HG03045 (cell line): Measurements from ENCODE around the gene KNDC1.
"Not testable (repeated sequence)": the region's sequence is repeated elsewhere in the genome, so short reads cannot be mapped to it uniquely, and the experiment has no call there.

Experiments
- ATAC-seq: cut with Tn5 transposase; IDR thresholded peaks from one replicate; pipeline ENCODE4 v1.9.1; 2021; ENCODE audit warnings: mild to moderate bottlenecking, moderate library complexity; ENCODE audit not compliant: unreplicated experiment

The KNDC1 gene

GRCh38 chr10:133124357-133125211, 35.4 kb upstream of the KNDC1 start:
- no peak for ATAC-seq

GRCh38 chr10:133125901-133126300, 34.1 kb upstream of the KNDC1 start:
- no peak for ATAC-seq

GRCh38 chr10:133126431-133127290, 33.4 kb upstream of the KNDC1 start:
- ATAC-seq = no peak

DNA sequence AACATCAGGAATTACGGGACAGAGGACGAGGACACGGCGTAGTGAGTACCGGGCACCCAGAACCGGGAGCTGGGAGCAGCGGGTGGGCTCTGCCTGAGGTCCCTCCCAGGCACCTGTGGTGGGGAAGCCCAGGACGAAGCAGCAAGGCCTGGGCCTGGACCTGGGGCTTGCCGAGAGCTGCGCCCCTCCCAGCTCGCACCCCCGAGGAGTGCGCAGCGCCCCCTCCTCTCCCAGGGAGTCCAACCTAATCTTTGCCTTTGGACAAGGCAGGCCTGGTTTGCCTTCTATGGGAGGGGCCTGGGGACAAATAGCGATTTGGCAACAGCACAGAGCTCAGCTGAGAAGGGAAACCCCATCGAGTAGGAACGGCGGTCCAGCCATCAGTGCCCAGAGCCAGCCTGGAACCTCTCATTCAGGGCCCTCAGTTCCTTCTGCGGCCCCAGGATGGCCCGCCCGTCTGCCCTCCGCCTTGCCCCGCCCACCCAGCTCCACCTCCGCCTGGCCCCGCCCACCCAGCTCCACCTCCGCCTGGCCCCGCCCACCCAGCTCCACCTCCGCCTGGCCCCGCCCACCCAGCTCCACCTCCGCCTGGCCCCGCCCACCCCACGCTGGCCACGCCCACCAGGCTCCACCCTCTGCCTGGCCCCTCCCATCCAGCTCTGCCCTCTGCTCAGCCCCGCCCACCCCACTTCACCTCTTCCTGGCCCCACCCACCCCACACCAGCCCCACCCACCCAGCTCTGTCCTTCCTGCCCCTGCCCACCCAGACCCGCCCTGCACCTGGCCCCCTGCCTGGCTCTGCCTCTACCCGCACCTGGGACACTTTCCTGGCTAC, 32.5 kb upstream of the KNDC1 start:
- ATAC-seq = no peak

GRCh38 chr10:133128126-133129070, 31.6 kb upstream of the KNDC1 start:
- ATAC-seq = no peak

DNA sequence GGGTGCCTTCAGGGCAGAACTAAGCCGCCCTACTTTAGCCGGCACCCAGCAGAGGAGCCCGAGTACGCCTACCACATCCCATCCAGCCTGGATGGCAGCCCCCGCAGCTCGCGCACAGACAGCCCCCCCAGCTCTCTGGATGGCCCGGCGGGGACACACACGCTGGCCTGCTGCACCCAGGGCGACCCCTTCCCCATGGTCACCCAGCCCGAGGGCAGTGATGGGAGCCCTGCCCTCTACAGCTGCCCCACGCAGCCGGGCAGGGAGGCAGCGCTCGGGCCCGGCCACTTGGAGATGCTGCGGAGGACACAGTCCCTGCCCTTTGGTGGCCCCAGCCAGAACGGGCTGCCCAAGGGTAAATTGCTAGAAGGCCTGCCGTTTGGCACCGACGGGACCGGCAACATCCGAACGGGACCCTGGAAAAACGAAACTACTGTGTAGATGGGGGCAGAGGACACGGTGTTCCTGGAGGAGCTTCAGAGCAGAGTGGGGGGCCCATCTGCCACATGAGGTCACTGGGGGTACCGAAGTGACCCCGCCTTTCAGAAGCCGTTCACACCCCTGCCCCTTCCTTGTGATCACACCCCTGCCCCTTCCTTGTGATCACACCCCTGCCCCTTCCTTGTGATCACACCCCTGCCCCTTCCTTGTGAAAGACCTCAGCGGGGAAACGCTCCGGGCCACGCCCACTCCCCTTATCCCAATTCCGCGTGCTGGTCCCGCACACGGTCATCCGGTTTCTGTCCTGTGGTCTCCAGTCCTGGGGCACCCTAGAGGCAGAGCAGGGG, 30.8 kb upstream of the KNDC1 start:
- ATAC-seq = no peak

DNA sequence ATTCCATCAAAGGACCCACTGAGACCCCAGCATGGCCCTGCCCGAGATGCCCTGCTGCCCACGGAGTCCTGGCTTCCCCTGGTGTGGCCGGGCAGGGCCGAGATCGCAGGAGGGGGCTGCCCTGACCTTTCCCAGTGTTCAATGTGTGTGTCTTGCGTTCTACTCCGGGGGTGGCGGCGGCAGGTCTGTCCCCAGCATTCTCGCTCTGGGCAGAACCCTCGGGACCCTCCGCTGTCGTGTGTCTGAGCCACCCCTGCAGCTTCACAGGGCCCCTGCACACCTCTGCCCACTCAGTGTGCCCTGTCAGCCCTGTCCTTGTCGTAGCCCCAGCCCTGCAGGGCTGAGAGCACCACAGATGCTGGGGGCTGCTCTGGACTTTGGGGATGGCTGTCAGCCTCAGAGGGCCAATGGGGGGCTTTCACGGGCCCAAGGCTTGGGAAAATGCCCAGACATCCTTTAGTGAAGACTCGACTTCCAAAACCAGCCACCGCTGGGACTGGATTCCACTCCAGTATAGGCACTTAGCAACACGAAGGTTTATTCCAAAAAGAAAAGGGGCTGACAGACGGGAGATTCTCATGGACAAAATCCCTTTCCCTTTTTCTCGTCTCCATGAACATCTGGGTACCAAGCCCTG, 30.0 kb upstream of the KNDC1 start:
- no peak for ATAC-seq

DNA sequence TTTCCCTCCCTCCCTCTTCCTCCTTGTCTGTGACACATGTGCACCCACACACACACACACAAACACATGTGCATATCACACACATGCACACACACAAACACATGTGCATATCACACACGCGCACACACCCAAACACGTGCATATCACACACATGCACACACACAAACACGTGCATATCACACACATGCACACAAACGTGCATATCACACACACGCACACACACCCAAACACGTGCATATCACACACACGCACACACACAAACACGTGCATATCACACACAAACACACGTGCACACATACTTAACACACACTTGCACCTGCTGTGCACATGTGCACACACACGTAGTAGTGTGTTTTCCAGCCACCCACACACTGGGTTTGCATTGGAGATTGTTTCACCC, 29.4 kb upstream of the KNDC1 start:
- no peak for ATAC-seq

DNA sequence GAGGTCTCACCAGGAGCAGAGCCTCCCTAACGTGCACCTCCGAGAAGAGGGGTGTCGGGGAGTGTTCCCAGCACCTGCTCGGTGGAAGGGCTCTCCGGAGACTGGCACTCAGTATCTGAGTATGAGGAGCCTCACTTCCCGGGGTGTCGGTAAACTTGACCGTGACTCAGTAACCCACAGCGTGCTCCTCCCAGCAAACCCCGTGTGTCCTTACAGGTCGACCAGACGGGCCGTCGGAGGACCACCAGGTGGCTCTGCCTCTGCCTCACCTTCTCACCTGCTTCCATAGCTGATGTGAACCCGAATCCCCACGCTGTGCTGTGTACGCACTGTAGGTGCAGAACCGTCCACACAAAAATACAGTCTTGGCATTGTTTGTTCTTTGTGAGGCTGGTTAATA, 29.0 kb upstream of the KNDC1 start:
- ATAC-seq = no peak

GRCh38 chr10:133131734-133132472, 28.1 kb upstream of the KNDC1 start:
- no peak for ATAC-seq

DNA sequence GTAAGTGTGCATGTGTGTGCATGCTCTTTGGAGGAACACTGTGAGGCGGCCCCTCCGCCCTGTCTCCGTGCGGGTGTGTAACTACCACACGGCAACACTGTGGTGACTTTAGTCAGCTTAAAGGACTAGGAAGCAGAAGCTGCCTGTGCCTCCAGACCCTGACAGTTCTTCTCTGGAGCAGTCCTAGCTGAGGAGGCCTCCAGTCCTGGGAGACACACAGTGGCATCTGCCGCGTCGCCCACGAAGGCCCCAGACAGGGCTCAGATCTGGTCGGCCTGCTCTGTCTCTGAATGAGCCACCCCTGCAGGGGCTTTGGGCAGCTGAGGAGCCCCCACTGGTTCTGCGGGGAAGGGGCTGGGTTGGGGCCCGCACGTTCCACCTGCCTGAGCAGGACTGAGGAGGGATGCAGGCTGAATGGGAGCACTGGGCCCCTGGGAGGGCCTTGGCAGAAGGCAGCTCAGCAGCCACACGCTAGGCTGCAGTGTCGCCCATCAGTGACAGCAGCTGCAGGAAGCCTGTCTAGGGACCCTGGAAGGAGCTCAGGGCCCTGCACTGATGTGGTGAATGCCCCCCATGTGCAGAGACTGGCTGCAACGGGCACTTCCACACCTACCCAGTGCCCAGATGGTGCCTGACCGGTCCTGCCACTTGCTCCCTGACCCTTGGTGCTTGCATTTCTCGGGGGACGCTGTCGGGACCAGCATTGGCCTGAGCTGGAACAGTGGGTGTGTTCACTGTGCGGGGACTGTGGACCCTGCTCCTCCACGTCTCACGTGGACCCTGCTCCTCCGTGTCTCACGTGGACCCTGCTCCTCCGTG, 27.3 kb upstream of the KNDC1 start:
- no peak for ATAC-seq

DNA sequence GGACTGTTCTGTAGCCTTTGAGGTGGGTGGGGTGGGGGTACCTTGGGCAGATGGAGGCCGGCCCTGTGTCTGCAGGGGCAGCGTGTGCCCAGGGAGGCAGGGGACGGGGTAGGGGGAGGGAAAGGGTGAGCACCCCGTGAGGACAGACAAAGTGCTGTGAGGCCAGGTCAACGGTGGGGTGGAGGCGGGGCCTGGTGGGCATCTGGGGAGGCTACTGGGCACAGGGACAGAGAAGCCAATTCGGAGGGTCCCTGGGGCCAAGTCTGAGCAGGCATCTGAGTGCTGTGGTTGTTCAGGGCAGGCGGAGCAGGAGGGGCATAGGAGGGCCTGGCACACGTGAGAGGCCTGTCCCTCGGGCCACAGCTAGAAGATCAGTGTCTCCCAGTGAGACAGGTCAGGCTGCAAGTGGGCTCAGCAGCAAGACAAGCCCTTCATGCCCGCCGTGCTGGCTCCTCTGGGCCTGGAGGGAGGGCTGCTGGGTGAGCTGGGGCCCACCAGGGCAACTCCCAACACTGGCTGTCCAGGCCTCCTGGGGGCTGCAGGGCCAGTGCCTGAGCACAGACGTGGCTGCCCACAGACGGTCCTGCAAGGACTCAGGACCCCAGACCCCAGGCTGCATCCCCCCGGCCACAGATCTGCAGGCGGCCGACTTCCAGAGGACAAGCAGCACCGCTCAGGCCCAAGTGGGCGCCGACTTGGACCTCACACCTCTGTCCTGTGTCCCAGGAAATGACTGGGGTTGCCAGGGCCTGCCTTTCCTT, 26.4 kb upstream of the KNDC1 start:
- ATAC-seq = no peak

DNA sequence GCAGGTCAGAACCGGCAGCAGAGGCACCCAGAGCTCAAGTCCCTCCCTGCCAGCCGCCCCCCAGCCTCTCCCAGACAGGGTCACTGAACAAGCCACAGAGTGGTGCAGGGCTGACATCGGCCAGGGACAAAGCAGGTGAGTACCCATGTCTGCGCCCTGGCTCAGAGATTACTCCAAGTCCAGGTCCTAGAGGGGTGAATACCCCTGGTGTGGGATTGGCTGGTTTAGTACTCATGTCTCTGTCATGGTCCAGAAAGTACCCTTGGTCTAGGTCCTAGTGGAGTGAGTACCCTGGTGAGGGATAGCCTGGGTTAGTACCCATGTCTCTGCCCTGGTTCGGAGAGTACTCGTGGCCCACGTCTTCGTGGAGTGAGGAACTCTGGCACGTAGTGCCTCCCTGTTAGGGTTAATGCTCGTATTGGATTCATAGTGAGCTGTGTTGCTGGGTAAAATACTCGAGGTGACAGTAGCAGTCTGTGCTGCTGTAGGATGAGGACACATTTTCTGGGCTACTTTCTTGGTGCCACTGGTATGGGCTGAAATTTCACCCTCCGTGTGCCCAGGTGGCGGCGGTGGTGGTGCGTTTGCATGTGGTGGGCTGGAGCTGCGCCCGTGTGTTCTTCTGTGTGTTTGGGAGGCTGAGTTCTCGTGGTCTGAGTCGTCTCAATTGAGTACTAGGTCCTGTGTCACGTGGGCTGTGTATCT, 25.5 kb upstream of the KNDC1 start:
- no peak for ATAC-seq

DNA sequence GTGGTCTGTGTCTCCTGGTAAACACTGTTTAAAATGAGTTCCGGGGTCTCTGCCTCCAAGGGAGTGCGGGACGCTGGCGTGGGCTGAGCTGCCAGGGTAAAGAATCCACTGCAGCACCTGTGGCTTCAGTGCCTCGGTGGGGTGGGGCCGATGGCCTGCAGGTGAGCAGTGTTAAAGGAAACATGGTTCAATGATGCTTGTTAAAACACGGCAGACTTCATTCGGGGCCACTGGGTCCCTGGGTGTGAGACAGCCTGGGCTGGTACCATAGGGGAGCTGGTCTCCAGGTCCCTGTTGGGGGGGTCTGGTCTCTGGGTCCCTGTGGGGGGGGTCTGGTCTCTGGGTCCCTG, 24.9 kb upstream of the KNDC1 start:
- no peak for ATAC-seq

GRCh38 chr10:133137486-133138145, 22.4 kb upstream of the KNDC1 start:
- not testable (repeated sequence) for ATAC-seq
